Panc1 (cell line): ENCODE results near the gene OSBPL10. TPM values are rescaled to one million over a fixed set of nuclear protein-coding genes. Genes with fewer than 3 reads are reported as not detected.
A peak's percentile ranks its signal among the peaks of the same experiment; 100 is the strongest.

ENCODE experiments used
- ATAC-seq: fragments of 200-7000 bp; cut with Tn5 transposase; 2 replicates; pipeline ENCODE4 v1.9.1; 2020; ENCODE audit warnings: mild to moderate bottlenecking, moderate library complexity
- BruUV-seq: library from RNA; stranded (reverse); fragments of 400-500 nt; replicated peaks from 2 replicates; lab custom pipeline; 2021; lab: Mats Ljungman, UMichigan
- CTCF ChIA-PET: fragments of 300-600 bp; sonication (Branson Sonifier 250); formaldehyde crosslinking; loops from one replicate; lab custom pipeline; 2022; ENCODE audit warnings: antibody characterized with exemption; lab: Charles Lee
- POLR2A ChIA-PET: fragments of 300-600 bp; sonication (Branson Sonifier 250); formaldehyde crosslinking; loops from one replicate; lab custom pipeline; 2022; ENCODE audit warnings: antibody characterized with exemption; lab: Charles Lee
- DNase-seq: peaks from one replicate; pipeline ENCODE4 v3.0.0-alpha.2; 2010; ENCODE audit warnings: low read depth, low spot score
- H3K27ac ChIP-seq: 2 replicates; pipeline ENCODE4 v1.5.1; 2011; ENCODE audit warnings: mild to moderate bottlenecking, low read length, inconsistent platforms
- H3K27me3 ChIP-seq: fragments of 200-500 bp; sonication (Bioruptor generic); 2 replicates; pipeline ENCODE4 v1.6.0; 2014; ENCODE audit warnings: low read length, inconsistent platforms; ENCODE audit not compliant: control insufficient read depth, insufficient read depth
- H3K36me3 ChIP-seq: fragments of 200-500 bp; sonication (Bioruptor generic); 2 replicates; pipeline ENCODE4 v1.5.1; 2014; ENCODE audit warnings: inconsistent platforms, mild to moderate bottlenecking, low read length, moderate library complexity; ENCODE audit not compliant: control insufficient read depth, insufficient read depth
- H3K4me1 ChIP-seq: 2 replicates; pipeline ENCODE4 v1.5.1; 2011; ENCODE audit warnings: inconsistent platforms, mild to moderate bottlenecking, low read length, moderate library complexity; ENCODE audit not compliant: control insufficient read depth, insufficient read depth
- H3K4me3 ChIP-seq, 2 experiments: 2 replicates each; pipeline ENCODE4 v1.5.1; 2011 to 2012; ENCODE audit warnings: low read depth in 2 of 2, low read length in 2 of 2, mild to moderate bottlenecking in 2 of 2, inconsistent platforms in 1 of 2, moderate library complexity in 1 of 2
- H3K9me3 ChIP-seq: fragments of 200-500 bp; sonication (Bioruptor generic); 2 replicates; pipeline ENCODE4 v1.5.1; 2014; ENCODE audit warnings: low read depth, mild to moderate bottlenecking, inconsistent platforms, low read length, moderate library complexity; ENCODE audit not compliant: control insufficient read depth, insufficient read depth
- CTCF ChIP-seq: fragments of 450-650 bp; IDR thresholded peaks from 2 replicates; pipeline ENCODE4 v1.5.1; 2017; ENCODE audit warnings: mild to moderate bottlenecking
- POLR2AphosphoS5 ChIP-seq: IDR thresholded peaks from 2 replicates; pipeline ENCODE4 v1.6.1; 2012; ENCODE audit warnings: mild to moderate bottlenecking, low read depth, low read length, moderate library complexity
- REST ChIP-seq, 2 experiments: IDR thresholded peaks; 2 replicates each; pipeline ENCODE4 v1.6.1; 2011 to 2012; ENCODE audit warnings: low read depth in 2 of 2, control low read depth in 1 of 2, low read length in 1 of 2, mild to moderate bottlenecking in 1 of 2, moderate library complexity in 1 of 2; ENCODE audit not compliant: insufficient read depth in 1 of 2
- SIN3A ChIP-seq: IDR thresholded peaks from 2 replicates; pipeline ENCODE4 v1.6.1; 2012; ENCODE audit warnings: low read depth, mild to moderate bottlenecking, low read length, moderate library complexity, borderline replicate concordance; ENCODE audit not compliant: insufficient read depth
- TCF7L2 ChIP-seq: IDR thresholded peaks from 2 replicates; pipeline ENCODE4 v1.6.1; 2011; ENCODE audit warnings: mild to moderate bottlenecking, low read depth, low read length, inconsistent platforms
- in situ Hi-C: cut with HindIII; loops from 2 replicates; pipeline ENCODE4 v1.10.0; 2016; ENCODE audit warnings: low sequenced_read_pairs, low pct_unique_long_range_greater_than_20kb
- intact Hi-C: fragments of 100-400 bp; cut with micrococcal nuclease; formaldehyde crosslinking; loops from one replicate; pipeline ENCODE4 v1.10.0; 2022; ENCODE audit not compliant: unreplicated experiment
- total RNA-seq: library from RNA; stranded (reverse); gene quantifications from one replicate; pipeline ENCODE4 v1.2.1, GENCODE V29; 2021; ENCODE audit not compliant: unreplicated experiment

OSBPL10 gene
- total RNA-seq, 1 experiment from 2014 or later, result 88.1 TPM

- TF ChIP-seq TCF7L2, result no peak
- TF ChIP-seq CTCF, result no peak
- no peak for TF ChIP-seq SIN3A
Observed at GRCh38 chr3:31960793-31961431, 20.1 kb downstream of the OSBPL10 start.

GRCh38 chr3:31959951-31960792, 20.9 kb downstream of the OSBPL10 start:
- ATAC-seq, result no peak
- Histone ChIP-seq H3K36me3 (no peaks in the 10 kb centered on the region), H3K4me1 (peaks cover 51% of the 10 kb centered on the region), H3K27me3 (no peaks in the 10 kb centered on the region), H3K27ac (peak overlapping the region; percentile 90), H3K9me3 (no peaks in the 10 kb centered on the region; the same call in 1 of the 2 replicates), H3K4me3 (peak overlapping the region; percentile 15 to 50; a peak in 3 of 4 replicates)
- TF ChIP-seq POLR2AphosphoS5, result no peak
- no peak for TF ChIP-seq TCF7L2
- TF ChIP-seq SIN3A, result no peak
- TF ChIP-seq CTCF, result no peak
- TF ChIP-seq REST (IDR thresholded peaks at IDR 0.05; ENCODE audit: insufficient read depth in 1 of 2, low read depth in 2 of 2, low read length in 1 of 2), result no peak
- CTCF ChIA-PET, result no interaction called here
- no peak for DNase-seq
- in situ Hi-C loops (no loop called here), intact Hi-C loops (no loop called here)
- POLR2A ChIA-PET, result interaction anchor here (0.7 kb wide), 1 partner anchor 865 kb away, joined by 15 read pairs; no protein-coding TSS in a partner anchor
- no TSS peak for BruUV-seq

More at GRCh38 chr3:31960793-31961431, 20.1 kb downstream of the OSBPL10 start:
- H3K4me1 ChIP-seq, result peaks cover 51% of the 10 kb centered on the region
- ATAC-seq (peak; percentile 69), DNase-seq (no peak)
- BruUV-seq, result no TSS peak
- ChIA-PET POLR2A (interaction anchor here (0.6 to 0.7 kb wide), 3 partner anchors 10 to 1230 kb away, joined by 5 to 15 read pairs (median 11); no protein-coding TSS in a partner anchor), CTCF (no interaction called here)
- intact Hi-C loops, result no loop called here
- H3K27ac ChIP-seq, result peak overlapping the region; percentile 90
- H3K4me3 ChIP-seq, result 0 out of 4 replicates have a peak overlapping the region, but pooled peaks of 1 of the 2 experiments have one; percentile 6
- H3K9me3 ChIP-seq, result no peaks in the 10 kb centered on the region
- in situ Hi-C loops, result no loop called here
- H3K36me3 ChIP-seq, result no peaks in the 10 kb centered on the region
- H3K27me3 ChIP-seq, result no peaks in the 10 kb centered on the region
